ENCODE measurements around the gene INPP5D.

- no peak for TF ChIP-seq EZH2 (IDR thresholded peaks at IDR 0.05; ENCODE audit: borderline replicate concordance, insufficient read depth, low read depth, low read length, poor library complexity, severe bottlenecking)
- TF ChIP-seq, protein P1, sequence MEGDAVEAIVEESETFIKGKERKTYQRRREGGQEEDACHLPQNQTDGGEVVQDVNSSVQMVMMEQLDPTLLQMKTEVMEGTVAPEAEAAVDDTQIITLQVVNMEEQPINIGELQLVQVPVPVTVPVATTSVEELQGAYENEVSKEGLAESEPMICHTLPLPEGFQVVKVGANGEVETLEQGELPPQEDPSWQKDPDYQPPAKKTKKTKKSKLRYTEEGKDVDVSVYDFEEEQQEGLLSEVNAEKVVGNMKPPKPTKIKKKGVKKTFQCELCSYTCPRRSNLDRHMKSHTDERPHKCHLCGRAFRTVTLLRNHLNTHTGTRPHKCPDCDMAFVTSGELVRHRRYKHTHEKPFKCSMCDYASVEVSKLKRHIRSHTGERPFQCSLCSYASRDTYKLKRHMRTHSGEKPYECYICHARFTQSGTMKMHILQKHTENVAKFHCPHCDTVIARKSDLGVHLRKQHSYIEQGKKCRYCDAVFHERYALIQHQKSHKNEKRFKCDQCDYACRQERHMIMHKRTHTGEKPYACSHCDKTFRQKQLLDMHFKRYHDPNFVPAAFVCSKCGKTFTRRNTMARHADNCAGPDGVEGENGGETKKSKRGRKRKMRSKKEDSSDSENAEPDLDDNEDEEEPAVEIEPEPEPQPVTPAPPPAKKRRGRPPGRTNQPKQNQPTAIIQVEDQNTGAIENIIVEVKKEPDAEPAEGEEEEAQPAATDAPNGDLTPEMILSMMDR (IDR thresholded peaks at IDR 0.05), result no peak
Observed at GRCh38 chr2:233240897-233241296, 180.8 kb downstream of the INPP5D start.
